Memory B cell (primary cell): ENCODE results near the gene RAB6B.

Experiments used
- ATAC-seq: fragments of 150-1000 bp; cut with Tn5 transposase; 2 replicates; pipeline ENCODE4 v1.10.0; 2021; ENCODE audit warnings: low read depth, mild to moderate bottlenecking, moderate library complexity
- DNase-seq, 2 donors: peaks; one replicate each; pipeline ENCODE4 v3.0.0; 2022; ENCODE audit warnings: low spot score in 2 of 2
- H3K27ac Mint-ChIP-seq: one replicate; pipeline ENCODE4 v1.8.0; 2022; ENCODE audit warnings: mild to moderate bottlenecking, moderate library complexity, mixed read lengths
- H3K27me3 Mint-ChIP-seq: one replicate; pipeline ENCODE4 v1.8.0; 2022; ENCODE audit warnings: mixed read lengths
- H3K36me3 Mint-ChIP-seq: one replicate; pipeline ENCODE4 v1.8.0; 2022; ENCODE audit warnings: mild to moderate bottlenecking, mixed read lengths
- H3K4me1 Mint-ChIP-seq: one replicate; pipeline ENCODE4 v1.8.0; 2022; ENCODE audit warnings: mixed read lengths
- H3K4me3 Mint-ChIP-seq: one replicate; pipeline ENCODE4 v1.8.0; 2022; ENCODE audit warnings: mild to moderate bottlenecking, moderate library complexity, mixed read lengths
- H3K9me3 Mint-ChIP-seq: one replicate; pipeline ENCODE4 v1.8.0; 2022; ENCODE audit warnings: mixed read lengths

Gene RAB6B

DNA sequence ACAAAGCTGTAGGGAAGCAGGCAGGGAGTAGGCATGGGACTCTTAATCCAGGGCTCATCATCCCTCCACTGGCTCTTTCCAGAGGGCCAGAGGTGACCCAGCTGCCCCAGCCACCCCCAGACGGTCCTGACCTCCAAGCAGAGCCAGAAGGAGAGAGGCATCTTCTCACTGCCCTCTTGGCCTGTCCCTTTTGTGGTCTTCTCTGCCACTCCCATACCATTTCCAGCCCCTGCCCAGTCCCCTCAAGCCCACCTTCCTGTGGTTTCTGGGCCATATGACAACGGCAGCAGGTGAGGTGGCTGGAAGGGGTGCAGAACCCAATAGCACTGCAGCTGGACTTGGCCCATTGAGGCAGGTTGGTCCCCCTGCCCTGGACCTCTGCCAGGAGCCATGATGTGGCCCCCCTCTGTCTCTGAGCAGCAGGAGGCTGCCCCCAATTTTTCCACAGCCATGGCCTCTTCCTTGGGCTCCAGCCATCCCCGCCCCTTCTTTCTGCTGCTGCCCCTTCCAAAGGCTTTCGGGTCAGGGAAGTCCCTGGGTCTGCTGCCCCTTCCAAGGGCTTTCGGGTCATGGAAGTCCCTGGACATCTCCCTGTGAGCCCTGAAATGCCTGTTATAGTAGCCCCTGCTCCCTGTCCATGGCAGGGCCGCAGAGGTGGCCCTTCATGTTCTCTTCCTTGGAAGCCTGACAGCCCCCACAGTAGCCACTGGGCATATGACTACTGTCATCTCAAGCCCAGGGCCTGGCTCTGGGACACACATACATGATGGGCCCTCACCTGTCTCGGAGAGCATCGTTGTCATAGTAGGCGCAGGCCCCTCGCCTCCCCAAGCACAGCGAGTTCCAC, 39.5 kb upstream of the RAB6B start:
- no peak for DNase-seq
- Mint-ChIP-seq H3K9me3 (no peaks in the 10 kb centered on the region), H3K4me1 (peaks cover 2% of the 10 kb centered on the region), H3K27me3 (peaks cover 2% of the 10 kb centered on the region), H3K4me3 (no peak overlapping the region), H3K36me3 (no peaks in the 10 kb centered on the region), H3K27ac (no peak overlapping the region)
- ATAC-seq, result no peak

DNA sequence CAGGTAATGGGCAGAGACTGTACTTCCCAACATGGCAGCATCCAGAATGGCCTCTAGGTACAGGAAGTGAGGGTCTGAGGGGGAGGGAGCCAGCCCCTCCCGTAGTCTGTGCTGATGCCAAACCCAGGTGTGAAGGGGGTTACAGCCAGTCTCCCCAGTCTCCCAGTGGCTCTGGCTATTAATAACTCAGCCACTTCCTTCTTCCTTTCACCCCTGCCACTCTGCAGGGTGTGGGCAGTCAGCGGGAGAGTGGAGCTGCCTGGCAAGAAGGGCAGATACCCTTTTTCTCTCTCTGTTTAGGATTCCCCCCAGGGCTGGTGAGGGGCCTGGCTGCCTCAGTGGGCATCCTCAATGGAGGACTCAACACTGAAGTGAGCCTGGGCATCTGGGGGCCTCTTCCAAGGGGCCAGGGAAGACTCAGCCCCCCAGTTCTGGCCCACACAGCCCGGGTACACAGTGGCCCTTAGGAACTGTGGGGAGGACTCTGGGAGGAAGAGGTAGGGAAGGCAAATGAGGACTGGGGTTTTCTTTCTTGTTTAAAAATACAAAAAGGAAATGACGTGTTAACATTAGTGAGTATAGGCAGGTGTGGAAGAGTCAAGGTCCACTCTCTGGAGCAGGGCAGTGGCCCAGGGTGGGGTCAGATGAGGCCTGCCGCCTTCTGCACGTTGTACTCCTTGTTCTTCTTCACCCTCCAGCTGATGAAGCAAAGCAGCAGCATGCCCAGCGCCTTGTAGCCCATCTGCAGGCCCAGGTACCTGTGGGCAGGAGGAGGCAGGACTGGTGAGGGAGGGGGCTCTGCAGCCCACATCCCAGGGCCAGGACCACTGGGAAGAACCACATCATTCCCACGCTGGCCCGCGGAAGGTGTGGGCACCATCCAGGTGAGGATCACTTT, 38.6 kb upstream of the RAB6B start:
- H3K27me3 Mint-ChIP-seq, result peaks cover 3% of the 10 kb centered on the region
- no peak for ATAC-seq

DNA sequence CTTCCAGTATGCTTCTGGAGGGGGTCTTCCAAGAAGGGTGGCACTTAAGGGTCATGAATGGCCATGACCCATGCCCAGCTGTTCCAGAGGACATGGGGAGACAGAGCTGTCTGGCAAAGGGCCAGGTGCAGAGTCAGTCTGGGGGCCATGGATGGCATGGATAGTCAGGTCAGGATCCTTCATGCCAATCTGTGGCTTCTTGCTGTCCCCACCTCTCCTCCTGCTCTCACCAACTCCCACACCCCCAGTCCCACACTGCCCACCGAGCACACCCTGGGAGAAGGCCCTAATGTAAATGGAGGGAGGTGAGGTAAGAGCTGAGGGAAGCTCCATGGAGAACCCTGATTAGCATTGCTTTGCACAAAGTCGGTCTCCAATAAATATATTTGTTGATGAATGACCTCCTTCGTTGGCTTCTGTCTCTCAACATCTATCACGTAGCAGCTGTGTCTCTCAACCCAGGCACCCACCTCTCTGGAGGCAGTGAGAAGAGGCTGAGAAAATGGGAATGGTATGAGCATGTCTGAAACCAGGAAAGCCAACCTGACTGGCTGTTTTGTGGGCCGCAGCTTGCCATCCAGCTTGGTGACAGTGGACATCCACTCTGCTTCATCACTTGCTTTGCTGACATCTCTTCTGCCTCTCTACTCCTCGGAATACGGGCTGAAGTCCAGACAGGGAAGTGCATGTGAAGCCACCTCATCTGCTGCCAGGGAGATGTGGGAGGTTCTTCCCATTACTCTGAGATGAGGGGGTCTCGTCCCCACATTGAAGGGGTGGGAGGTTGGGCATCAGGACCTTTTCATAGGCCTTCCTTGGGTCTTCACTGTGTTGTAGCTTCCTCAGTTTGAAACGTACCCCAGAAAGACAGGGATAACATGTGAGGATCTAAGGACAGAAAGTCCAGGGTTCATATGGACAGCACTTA, 37.7 kb upstream of the RAB6B start:
- no peaks in the 10 kb centered on the region for H3K9me3 Mint-ChIP-seq
- no peaks in the 10 kb centered on the region for H3K36me3 Mint-ChIP-seq
- H3K27ac Mint-ChIP-seq, result no peak overlapping the region
- ATAC-seq, result no peak
- H3K27me3 Mint-ChIP-seq, result peaks cover 8% of the 10 kb centered on the region
- H3K4me1 Mint-ChIP-seq, result peaks cover 2% of the 10 kb centered on the region
- DNase-seq, result no peak
- H3K4me3 Mint-ChIP-seq, result no peak overlapping the region

More for the DNA sequence above, 38.6 kb upstream of the RAB6B start:
- Mint-ChIP-seq H3K4me3 (no peak overlapping the region), H3K27ac (no peak overlapping the region), H3K4me1 (peaks cover 2% of the 10 kb centered on the region), H3K36me3 (no peaks in the 10 kb centered on the region), H3K9me3 (no peaks in the 10 kb centered on the region)
- DNase-seq, result no peak

DNA sequence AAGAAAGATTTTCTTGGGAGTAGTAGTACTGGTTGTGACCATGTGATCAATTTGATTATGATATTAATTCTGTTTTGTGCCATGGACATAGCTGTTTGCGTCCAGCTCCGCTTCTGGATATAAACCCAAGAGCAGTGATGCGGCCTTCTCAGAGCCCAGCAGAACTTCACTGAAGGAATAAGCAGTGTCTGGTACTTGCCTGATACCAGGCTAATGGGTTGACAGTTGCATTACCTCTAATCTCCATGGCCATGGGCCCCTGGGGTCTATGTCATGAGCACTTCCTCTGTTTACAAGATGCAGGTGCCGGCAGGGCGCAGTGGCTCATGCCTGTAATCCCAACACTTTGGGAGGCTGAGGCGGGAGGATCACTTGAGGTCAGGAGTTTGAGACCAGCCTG, 36.3 kb upstream of the RAB6B start:
- Mint-ChIP-seq H3K27ac (no peak overlapping the region), H3K9me3 (no peaks in the 10 kb centered on the region), H3K27me3 (peaks cover 12% of the 10 kb centered on the region), H3K4me3 (no peak overlapping the region), H3K4me1 (peaks cover 9% of the 10 kb centered on the region), H3K36me3 (no peaks in the 10 kb centered on the region)
- DNase-seq (no peak), ATAC-seq (no peak)

- DNase-seq, result no peak
- no peaks in the 10 kb centered on the region for H3K9me3 Mint-ChIP-seq
These were observed 35.4 kb upstream of the RAB6B start for GRCh38 chr3:133931084-133931483.

GRCh38 chr3:133930341-133930933, 34.8 kb upstream of the RAB6B start:
- Mint-ChIP-seq H3K9me3 (no peaks in the 10 kb centered on the region), H3K36me3 (no peaks in the 10 kb centered on the region), H3K4me3 (no peak overlapping the region), H3K27me3 (peaks cover 15% of the 10 kb centered on the region), H3K4me1 (peaks cover 9% of the 10 kb centered on the region), H3K27ac (no peak overlapping the region)
- no peak for ATAC-seq
- DNase-seq, result no peak

More at GRCh38 chr3:133931084-133931483, 35.4 kb upstream of the RAB6B start:
- H3K27me3 Mint-ChIP-seq, result peaks cover 17% of the 10 kb centered on the region
- no peak overlapping the region for H3K4me3 Mint-ChIP-seq
- peaks cover 9% of the 10 kb centered on the region for H3K4me1 Mint-ChIP-seq
- no peak overlapping the region for H3K27ac Mint-ChIP-seq
- no peaks in the 10 kb centered on the region for H3K36me3 Mint-ChIP-seq
- no peak for ATAC-seq

DNA sequence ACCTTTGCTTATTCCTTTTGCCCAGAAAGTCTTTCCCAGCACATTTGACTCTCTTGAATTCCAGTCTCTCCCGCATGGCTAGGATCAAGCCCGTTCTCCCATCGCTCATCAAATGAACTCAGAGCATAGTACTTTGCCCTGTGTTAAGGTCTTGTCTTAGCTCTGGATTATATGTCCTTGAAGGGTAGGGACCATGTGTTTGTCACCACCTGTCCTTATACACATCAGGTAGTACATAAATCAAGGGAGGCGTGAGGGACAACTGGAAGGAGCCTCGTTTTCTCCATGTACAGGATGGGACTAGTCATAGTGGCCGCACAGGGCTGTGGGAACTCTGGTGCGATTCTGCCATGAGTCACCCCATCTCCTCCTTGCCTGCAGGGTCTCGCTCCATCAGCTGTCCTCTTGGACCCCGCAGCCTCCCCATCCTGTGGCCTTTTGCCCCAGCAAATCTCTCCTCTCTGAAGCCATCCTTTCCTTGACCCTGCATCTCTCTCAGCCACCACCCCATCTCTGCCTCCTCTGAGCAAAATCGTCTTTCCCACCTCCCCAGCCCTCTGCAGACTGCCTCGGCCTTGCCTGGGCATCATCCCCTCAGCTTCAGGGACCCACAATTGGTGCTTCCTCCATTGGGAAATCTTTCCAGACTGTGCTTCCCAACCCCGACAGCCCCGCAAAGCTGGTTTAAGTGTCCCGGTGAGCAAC, 33.4 kb upstream of the RAB6B start:
- Mint-ChIP-seq H3K9me3 (no peaks in the 10 kb centered on the region), H3K4me3 (no peak overlapping the region), H3K27me3 (peaks cover 15% of the 10 kb centered on the region), H3K36me3 (no peaks in the 10 kb centered on the region), H3K27ac (no peak overlapping the region), H3K4me1 (peaks cover 7% of the 10 kb centered on the region)
- ATAC-seq (no peak), DNase-seq (no peak)

DNA sequence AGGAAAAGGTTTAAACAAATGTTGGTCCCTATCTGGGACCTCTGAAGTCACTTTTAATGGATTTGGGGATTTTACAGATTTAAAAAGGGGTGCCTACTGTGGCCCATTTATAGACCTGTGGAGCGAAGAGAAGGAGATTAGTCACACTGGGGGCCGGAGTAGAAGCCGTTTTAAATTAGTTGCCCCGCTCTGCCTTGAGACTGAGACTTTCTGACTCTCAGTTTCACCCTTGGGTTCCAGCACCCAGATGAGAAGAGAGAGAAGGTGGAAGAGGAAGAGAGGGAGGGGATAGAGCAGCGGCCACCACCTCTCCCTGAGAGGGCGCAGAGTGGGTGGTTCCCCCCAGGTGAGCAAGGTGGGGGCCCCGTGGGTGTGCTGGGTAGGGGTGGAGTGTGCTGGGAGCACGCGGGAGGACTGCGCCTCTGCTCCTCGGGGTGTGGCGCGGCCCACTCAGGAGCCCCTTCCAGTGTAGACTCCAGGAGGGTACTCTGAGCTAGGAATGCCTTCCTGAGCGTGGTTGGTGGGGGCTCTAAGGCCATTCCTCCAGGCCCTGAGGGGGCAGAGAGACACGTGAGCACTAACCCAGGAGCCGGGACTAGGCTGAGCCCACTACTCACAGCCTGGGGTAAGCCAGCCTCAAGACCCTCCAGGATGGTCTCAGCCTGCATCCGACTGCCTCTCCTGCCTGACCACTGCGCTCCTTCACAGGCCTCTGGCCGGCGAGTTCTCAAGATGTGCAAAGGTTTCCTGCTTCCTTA, 32.6 kb upstream of the RAB6B start:
- Mint-ChIP-seq H3K27me3 (peaks cover 15% of the 10 kb centered on the region), H3K4me1 (peaks cover 7% of the 10 kb centered on the region), H3K27ac (no peak overlapping the region), H3K36me3 (no peaks in the 10 kb centered on the region), H3K9me3 (no peaks in the 10 kb centered on the region), H3K4me3 (peak overlapping the region; percentile 59)
- DNase-seq (no peak), ATAC-seq (no peak)

DNA sequence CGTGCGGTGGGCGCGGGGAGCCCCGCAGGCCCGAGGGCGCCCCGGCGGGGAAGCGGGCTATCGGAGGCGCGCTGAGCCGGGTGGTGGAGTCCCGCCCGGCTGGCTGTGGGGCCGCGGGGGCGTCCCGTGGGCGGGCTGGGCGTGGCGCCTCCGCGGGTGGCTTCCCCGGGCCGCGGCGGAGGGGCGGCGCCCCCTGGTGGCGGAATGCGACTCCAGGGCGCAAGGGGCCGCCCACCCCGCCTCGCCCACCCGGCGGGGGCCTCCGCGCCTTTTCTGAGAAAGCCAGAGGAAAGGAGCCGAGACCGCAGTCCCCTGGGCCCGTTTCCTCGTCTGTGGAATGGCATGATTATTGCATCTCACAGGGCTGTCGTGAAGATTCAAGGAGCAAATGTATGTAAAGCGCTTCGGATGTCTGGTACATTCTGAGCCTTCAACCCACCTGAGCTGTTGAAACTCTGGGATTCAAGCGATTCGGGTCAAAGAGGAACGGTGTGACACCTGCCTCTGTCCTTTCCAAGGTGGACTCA, 31.9 kb upstream of the RAB6B start:
- Mint-ChIP-seq H3K36me3 (no peaks in the 10 kb centered on the region), H3K4me3 (peak overlapping the region; percentile 84), H3K27ac (no peak overlapping the region), H3K9me3 (no peaks in the 10 kb centered on the region), H3K27me3 (peaks cover 15% of the 10 kb centered on the region), H3K4me1 (peaks cover 7% of the 10 kb centered on the region)
- ATAC-seq (peak; percentile 97), DNase-seq (peak; percentile 85 to 91)

- peak overlapping the region; percentile 84 for H3K4me3 Mint-ChIP-seq
- no peaks in the 10 kb centered on the region for H3K9me3 Mint-ChIP-seq
- H3K27ac Mint-ChIP-seq, result peak overlapping the region; percentile 67
- H3K4me1 Mint-ChIP-seq, result peaks cover 7% of the 10 kb centered on the region
- no peak for ATAC-seq
- peaks cover 15% of the 10 kb centered on the region for H3K27me3 Mint-ChIP-seq
- no peaks in the 10 kb centered on the region for H3K36me3 Mint-ChIP-seq
- no peak for DNase-seq
These were observed 31.3 kb upstream of the RAB6B start for GRCh38 chr3:133926736-133927539.

GRCh38 chr3:133925960-133926735, 30.5 kb upstream of the RAB6B start:
- Mint-ChIP-seq H3K27me3 (peaks cover 17% of the 10 kb centered on the region), H3K4me3 (no peak overlapping the region), H3K36me3 (no peaks in the 10 kb centered on the region), H3K9me3 (no peaks in the 10 kb centered on the region), H3K4me1 (peaks cover 7% of the 10 kb centered on the region), H3K27ac (peak overlapping the region; percentile 67)
- no peak for ATAC-seq
- DNase-seq, result no peak
